Pancreas (tissue), 10 donors: ENCODE data around the gene CLTRN. TPM values are rescaled to one million over a fixed set of nuclear protein-coding genes. Genes with fewer than 3 reads are reported as not detected.
A peak's percentile ranks its signal among the peaks of the same experiment; 100 is the strongest.
"Not testable (repeated sequence)": the region's sequence is repeated elsewhere in the genome, so short reads cannot be mapped to it uniquely, and the experiment has no call there.

ENCODE experiments used
- ATAC-seq, 4 donors: fragments of 200-7000 bp; cut with Tn5 transposase; one replicate each; pipeline versions ENCODE4 v1.8.0 to v1.9.1; 2020; ENCODE audit warnings: mild to moderate bottlenecking in 4 of 4, moderate library complexity in 4 of 4
- DNase-seq, 6 donors: peaks; one replicate each; pipeline ENCODE4 v3.0.0-alpha.2; 2020
- FAIRE-seq: peaks from 2 replicates; lab custom pipeline; 2012; peaks lifted over from hg19 to GRCh38; lab: Jason Lieb, UNC
- H3K27ac ChIP-seq, 4 donors: fragments of 200-600 bp; sonication (generic); 1 replicate in 3 of 4; 2 replicates in 1 of 4; pipeline versions ENCODE4 v1.5.0 to v1.8.0; 2020
- H3K27me3 ChIP-seq, 4 donors: fragments of 200-600 bp; one replicate each; pipeline ENCODE4 v1.8.0; 2021
- H3K36me3 ChIP-seq, 3 donors: fragments of 200-600 bp; sonication (generic) in 1 of 3; one replicate each; pipeline versions ENCODE4 v1.5.0 to v1.8.0; 2020 to 2021
- H3K4me1 ChIP-seq, 3 donors: fragments of 200-600 bp; one replicate each; pipeline ENCODE4 v1.8.0; 2021
- H3K4me3 ChIP-seq, 4 donors: fragments of 200-600 bp; sonication (generic) in 2 of 4; one replicate each; pipeline versions ENCODE4 v1.5.0 to v1.8.0; 2020 to 2021
- H3K9me3 ChIP-seq, 4 donors: fragments of 200-600 bp; one replicate each; pipeline ENCODE4 v1.8.0; 2021
- WGBS, 2 donors: extraction: QIAGEN DNeasy Blood & Tissue Kit; methylation state at CpG; one replicate each; pipeline ENCODE4 v1.1.7; 2013; 5-methylcytosine and 5-hydroxymethylcytosine counted together
- intact Hi-C, 3 donors: fragments of 100-400 bp; cut with DNase I; formaldehyde crosslinking; loops; one replicate each; pipeline versions ENCODE4 v1.11.1 to v1.14.2; 2022
- polyA plus RNA-seq, 2 donors: library from polyadenylated mRNA; stranded (reverse); fragments of 200-250 nt; gene quantifications; one replicate each; pipeline ENCODE4 v1.2.3, GENCODE V29; 2013
- total RNA-seq, 6 donors: library from RNA; stranded (reverse); fragmentation: NEBNext Ultra II Directional in 4 of 6; extraction: Animal tissue kit (Norgen Biotek cat#: 25700) in 4 of 6; gene quantifications; one replicate each; pipeline versions ENCODE4 v1.2.1 to v1.2.4, GENCODE V29; 2021 to 2023
- TF ChIP-seq, protein P1 (sequence below), 4 donors: fragments of 200-600 bp; sonication (generic) in 3 of 4; IDR thresholded peaks; one replicate each; pipeline versions ENCODE4 v1.5.0 to v1.8.0; 2021; ENCODE audit warnings: antibody characterized with exemption in 4 of 4
- donor health status: healthy with polysubstance abuse.
- donor health status: DM: no; HTN: no; CAD: no; lungs with moderate emphysema.
- donor health status: DM: no; HTN: no; CAD: no.
- donor health status: control.
- donor health status: control.
- donor health status: Bipolar disorder and iron deficiency.
- donor health status: DM: yes; HTN: yes; CAD: no.
- donor health status: DM: no; HTN: no; CAD: no.
- donor health status: DM: no; HTN: no; CAD: no.
- donor health status: DM: yes; HTN: yes; CAD: no.

CLTRN gene, protein sequence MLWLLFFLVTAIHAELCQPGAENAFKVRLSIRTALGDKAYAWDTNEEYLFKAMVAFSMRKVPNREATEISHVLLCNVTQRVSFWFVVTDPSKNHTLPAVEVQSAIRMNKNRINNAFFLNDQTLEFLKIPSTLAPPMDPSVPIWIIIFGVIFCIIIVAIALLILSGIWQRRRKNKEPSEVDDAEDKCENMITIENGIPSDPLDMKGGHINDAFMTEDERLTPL
- total RNA-seq, result 1 to 10 TPM in 3 of 6 donors, under 1 TPM in 3; 0.79 to 3.6 (median 1.5) TPM
- 10 to 100 TPM in 1 of 2 donors, 1 to 10 TPM in 1; 3.3 to 14.6 TPM for polyA plus RNA-seq

DNA sequence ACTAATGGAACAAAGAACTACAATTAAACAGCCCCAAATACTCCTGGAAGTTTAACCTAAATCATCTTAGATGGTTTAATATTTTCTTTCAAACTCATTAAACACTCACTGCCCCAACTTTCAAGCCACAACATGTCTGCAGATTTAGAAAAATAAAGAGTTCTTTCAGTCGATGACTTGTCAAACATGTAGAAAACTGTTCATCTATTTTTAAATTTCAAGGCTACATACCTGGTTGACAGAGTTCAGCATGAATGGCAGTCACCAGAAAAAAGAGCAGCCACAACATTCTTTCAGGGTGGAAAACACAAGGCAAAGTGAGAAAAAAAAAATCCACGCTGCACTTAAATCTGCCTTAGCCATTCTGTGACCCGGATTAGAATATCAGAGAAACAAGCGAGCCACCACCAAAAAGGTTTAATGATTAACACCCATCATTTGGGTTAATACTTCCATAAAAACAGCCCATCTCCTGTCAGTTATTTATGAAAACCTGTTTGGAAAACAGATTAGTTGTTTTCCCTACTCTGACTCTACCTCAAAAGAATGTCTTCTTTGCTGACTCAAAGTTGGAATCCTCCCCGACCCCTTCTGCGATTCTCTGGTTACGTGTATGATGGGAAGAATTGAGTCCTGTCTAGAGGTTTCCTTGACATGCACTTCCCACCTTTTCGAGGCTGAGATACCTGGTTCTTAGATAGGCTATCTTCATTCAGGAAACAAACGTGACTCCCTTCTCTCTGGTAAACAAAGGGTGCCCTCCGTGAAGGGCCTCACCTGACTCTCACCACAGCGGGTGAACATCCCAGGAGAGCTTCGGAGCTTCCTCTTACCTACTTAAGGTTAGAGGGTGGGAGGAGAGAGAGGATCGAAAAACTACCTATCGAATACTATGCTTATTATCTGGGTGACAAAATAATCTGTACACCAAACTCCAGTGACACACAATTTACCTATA lies at the start of gene CLTRN:
Gene CLTRN (minus strand): TSS at position 319 of the 958 bp plus-strand sequence. CDS start 30 bp downstream, at position 289.
- no peaks in the 10 kb centered on the region for H3K9me3 ChIP-seq
- peak within 1 kb of the TSS in 1 of 4 donors; percentile 17 for H3K27ac ChIP-seq
- no peaks in the 10 kb centered on the region for H3K36me3 ChIP-seq
- WGBS, 2 donors, result 25 to 35% methylated on average over 14 of the region's 14 CpGs
- no peak within 1 kb of the TSS for H3K4me3 ChIP-seq
- FAIRE-seq (no peak), DNase-seq (no peak), ATAC-seq (peak in 2 of 4 donors; percentile 23 to 36)
- H3K4me1 ChIP-seq, result no peaks in the 10 kb centered on the region
- H3K27me3 ChIP-seq, result peaks cover 0 to 27% (median 0%) of the 10 kb centered on the region in 4 donors
- intact Hi-C loops, result no loop called here
- TF ChIP-seq, protein P1, sequence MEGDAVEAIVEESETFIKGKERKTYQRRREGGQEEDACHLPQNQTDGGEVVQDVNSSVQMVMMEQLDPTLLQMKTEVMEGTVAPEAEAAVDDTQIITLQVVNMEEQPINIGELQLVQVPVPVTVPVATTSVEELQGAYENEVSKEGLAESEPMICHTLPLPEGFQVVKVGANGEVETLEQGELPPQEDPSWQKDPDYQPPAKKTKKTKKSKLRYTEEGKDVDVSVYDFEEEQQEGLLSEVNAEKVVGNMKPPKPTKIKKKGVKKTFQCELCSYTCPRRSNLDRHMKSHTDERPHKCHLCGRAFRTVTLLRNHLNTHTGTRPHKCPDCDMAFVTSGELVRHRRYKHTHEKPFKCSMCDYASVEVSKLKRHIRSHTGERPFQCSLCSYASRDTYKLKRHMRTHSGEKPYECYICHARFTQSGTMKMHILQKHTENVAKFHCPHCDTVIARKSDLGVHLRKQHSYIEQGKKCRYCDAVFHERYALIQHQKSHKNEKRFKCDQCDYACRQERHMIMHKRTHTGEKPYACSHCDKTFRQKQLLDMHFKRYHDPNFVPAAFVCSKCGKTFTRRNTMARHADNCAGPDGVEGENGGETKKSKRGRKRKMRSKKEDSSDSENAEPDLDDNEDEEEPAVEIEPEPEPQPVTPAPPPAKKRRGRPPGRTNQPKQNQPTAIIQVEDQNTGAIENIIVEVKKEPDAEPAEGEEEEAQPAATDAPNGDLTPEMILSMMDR (IDR thresholded peaks at IDR 0.05), result no peak

DNA sequence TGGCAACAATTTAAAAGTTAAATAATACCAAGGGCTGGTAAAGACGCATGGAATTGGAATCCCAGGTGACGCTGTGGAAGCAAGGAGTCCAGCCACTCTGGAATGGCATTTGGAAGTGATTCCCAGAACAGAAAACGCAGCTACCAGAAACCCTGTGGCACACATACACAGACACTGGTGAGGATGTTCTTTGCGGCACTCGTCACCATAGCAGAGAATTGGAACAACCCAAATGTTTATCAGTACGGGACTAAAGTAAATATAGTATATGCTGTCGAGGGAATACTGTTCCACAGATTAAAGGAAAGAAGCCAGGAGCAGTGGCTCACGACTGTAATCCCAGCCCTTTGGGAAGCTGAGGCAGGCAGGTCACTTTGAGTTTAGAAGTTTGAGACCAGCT lies 39.7 kb upstream of the CLTRN start:
- H3K27me3 ChIP-seq, H3K4me1 ChIP-seq, DNase-seq, H3K36me3 ChIP-seq, FAIRE-seq, H3K4me3 ChIP-seq, H3K9me3 ChIP-seq, intact Hi-C loops, ATAC-seq, H3K27ac ChIP-seq: not testable (repeated sequence)
- 78 to 92% methylated on average over 5 of the region's 8 CpGs for WGBS, 2 donors

DNA sequence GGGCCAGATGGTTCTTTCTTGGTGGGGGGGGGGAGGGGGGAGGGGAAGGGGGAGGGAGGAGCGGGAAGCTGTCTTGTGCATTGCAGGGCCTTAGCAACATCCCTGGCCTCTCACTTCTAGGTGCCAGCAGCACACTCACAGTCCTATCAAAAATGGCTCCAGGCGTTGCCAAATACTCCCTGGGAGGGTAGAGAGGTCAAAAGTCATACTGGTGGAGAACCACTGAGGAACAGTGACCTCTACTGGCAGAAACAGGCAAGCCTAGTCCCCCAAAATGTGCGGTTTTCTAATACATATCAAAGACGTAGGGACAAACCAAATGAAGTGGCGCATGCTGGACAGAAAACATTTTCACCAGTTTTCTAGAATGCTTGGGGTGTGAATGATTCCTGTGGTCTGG lies 39.2 kb upstream of the CLTRN start:
- FAIRE-seq, result peak; percentile 72
- intact Hi-C loops, H3K4me1 ChIP-seq, H3K4me3 ChIP-seq, H3K27me3 ChIP-seq, H3K9me3 ChIP-seq, H3K27ac ChIP-seq, DNase-seq, H3K36me3 ChIP-seq: not testable (repeated sequence)
- WGBS, 2 donors, result no CpG with 5 or more reads among the region's 5 CpGs
- ATAC-seq, result peak in 3 of 4 donors; percentile 30 to 69 (median 55)

DNA sequence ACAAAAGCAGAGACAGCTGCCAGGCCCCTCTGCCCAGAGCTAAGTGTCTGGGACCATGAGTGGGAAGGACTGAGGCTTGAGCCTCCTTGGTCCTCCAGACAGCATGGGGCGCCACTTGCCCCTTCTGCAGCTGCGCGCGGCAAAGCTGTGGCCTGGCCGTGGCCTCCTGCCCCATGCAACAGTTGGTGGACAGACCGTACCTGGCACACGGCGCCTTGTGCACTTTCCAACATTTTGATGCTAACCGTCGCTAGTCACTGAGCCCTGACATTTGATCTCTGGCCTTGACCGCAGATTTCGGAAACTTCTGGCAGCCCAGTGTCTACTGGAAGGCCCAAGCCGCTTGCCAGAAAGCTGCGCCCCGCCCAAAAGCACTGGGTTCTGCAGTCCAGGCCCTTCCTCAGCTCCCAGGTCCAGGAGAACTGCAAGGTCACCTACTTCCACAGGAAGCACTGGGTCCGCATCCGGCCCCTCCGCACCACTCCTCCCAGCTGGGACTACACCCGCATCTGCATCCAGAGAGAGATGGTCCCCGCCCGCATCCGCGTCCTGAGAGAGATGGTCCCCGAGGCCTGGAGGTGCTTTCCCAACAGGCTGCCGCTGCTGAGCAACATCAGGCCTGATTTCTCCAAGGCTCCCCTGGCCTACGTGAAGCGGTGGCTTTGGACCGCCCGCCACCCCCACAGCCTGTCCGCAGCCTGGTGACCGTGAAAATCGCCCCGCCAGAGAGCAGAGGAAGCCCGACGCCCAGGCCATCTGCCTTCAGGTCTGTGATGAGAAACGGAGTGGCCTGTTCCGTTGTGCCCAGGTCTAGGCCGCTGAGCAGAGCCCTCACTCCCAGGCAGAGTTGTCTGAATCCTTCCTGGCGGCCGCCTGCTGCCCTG lies 38.1 kb upstream of the CLTRN start:
- WGBS, 2 donors, result 97 to 98% methylated on average over 40 of the region's 40 CpGs
- no peak overlapping the region for H3K27ac ChIP-seq
- no peaks in the 10 kb centered on the region for H3K9me3 ChIP-seq
- intact Hi-C loops, result no loop called here
- no peak overlapping the region for H3K4me3 ChIP-seq
- TF ChIP-seq, protein P1 (IDR thresholded peaks at IDR 0.05), result no peak
- DNase-seq, result peak in 1 of 6 donors; percentile 65
- H3K36me3 ChIP-seq, result peaks cover 0 to 12% (median 0%) of the 10 kb centered on the region in 3 donors
- FAIRE-seq, result no peak
- no peaks in the 10 kb centered on the region for H3K27me3 ChIP-seq
- ATAC-seq, result no peak
- H3K4me1 ChIP-seq, result no peaks in the 10 kb centered on the region

DNA sequence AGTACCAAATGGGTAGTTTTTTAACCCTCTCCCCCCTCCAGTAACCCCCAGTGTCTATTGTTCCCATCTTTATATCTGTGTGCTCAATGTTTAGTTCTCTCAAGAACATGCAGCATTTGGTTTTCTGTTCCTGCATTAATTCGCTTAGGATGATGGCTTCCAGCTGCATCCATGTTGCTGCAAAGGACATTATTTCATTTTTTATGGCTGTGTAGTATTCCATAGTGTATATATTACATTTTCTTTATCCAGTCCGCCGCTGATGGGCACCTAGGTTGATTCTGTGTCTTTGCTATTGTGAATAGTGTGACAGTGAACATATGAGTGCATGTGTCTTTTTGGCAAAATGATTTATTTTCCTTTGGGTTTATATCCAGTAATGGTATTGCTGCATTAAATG lies 31.9 kb upstream of the CLTRN start:
- 80 to 95% methylated on average over 3 of the region's 3 CpGs for WGBS, 2 donors
- DNase-seq (no peak), FAIRE-seq (no peak), ATAC-seq (no peak)
- intact Hi-C loops, result no loop called here
- H3K27me3 ChIP-seq, result no peaks in the 10 kb centered on the region
- TF ChIP-seq, protein P1 (IDR thresholded peaks at IDR 0.05), result no peak
- H3K4me3 ChIP-seq, result no peak overlapping the region
- H3K36me3 ChIP-seq, result peaks cover 0 to 10% (median 0%) of the 10 kb centered on the region in 3 donors
- H3K9me3 ChIP-seq, result no peaks in the 10 kb centered on the region
- no peak overlapping the region for H3K27ac ChIP-seq
- no peaks in the 10 kb centered on the region for H3K4me1 ChIP-seq
